HepG2 (cell line): ENCODE results near the gene CTIF. TPM values are rescaled to one million over a fixed set of nuclear protein-coding genes. Genes with fewer than 3 reads are reported as not detected.

Experiments
- ARID2 ChIP-seq: sonication (generic); formaldehyde crosslinking; IDR thresholded peaks from 2 replicates; pipeline ENCODE4 v1.8.1; 2022; ENCODE audit warnings: mild to moderate bottlenecking, missing genetic modification reagents, borderline replicate concordance
- ARNT2 ChIP-seq: sonication (generic); formaldehyde crosslinking; IDR thresholded peaks from 2 replicates; pipeline ENCODE4 v1.8.0; 2022; ENCODE audit warnings: mild to moderate bottlenecking, low read depth, missing genetic modification reagents, moderate library complexity
- KLF16 ChIP-seq, 2 experiments: sonication (generic) in 1 of 2; formaldehyde crosslinking in 1 of 2; IDR thresholded peaks; 2 replicates each; pipeline versions ENCODE4 v1.6.1 to v1.8.0; 2016 to 2023; ENCODE audit warnings: missing genetic modification reagents in 2 of 2, missing compliant biosample characterization in 1 of 2
- MAF1 ChIP-seq: sonication (generic); formaldehyde crosslinking; IDR thresholded peaks from 2 replicates; pipeline ENCODE4 v1.5.0; 2020; ENCODE audit warnings: missing genetic modification reagents, borderline replicate concordance
- MTF2 ChIP-seq: sonication (generic); formaldehyde crosslinking; IDR thresholded peaks from 2 replicates; pipeline ENCODE4 v1.5.0; 2020; ENCODE audit warnings: missing genetic modification reagents, borderline replicate concordance
- NR3C1 ChIP-seq: sonication (generic); formaldehyde crosslinking; IDR thresholded peaks from 2 replicates; pipeline ENCODE4 v1.4.0; 2020; ENCODE audit warnings: missing genetic modification reagents
- RAD21 ChIP-seq: fragments of 450-650 bp; formaldehyde crosslinking; IDR thresholded peaks from 2 replicates; pipeline ENCODE4 v1.5.0; 2020; ENCODE audit warnings: mild to moderate bottlenecking
- REXO4 ChIP-seq: sonication (generic); formaldehyde crosslinking; IDR thresholded peaks from 2 replicates; pipeline ENCODE4 v1.8.0; 2022; ENCODE audit warnings: missing genetic modification reagents, mild to moderate bottlenecking, borderline replicate concordance
- RFX1 ChIP-seq: fragments of 450-650 bp; IDR thresholded peaks from 2 replicates; pipeline ENCODE4 v1.6.1; 2017
- SP4 ChIP-seq: sonication (generic); formaldehyde crosslinking; IDR thresholded peaks from 2 replicates; pipeline ENCODE4 v1.8.1; 2023; ENCODE audit warnings: mild to moderate bottlenecking, missing genetic modification reagents
- THAP11 ChIP-seq: IDR thresholded peaks from 2 replicates; pipeline ENCODE4 v1.6.1; 2016; ENCODE audit warnings: missing biosample characterization, missing genetic modification reagents
- ZNF317 ChIP-seq: sonication (generic); formaldehyde crosslinking; IDR thresholded peaks from 2 replicates; pipeline ENCODE4 v1.5.0; 2020; ENCODE audit warnings: mild to moderate bottlenecking, missing genetic modification reagents
- ZNF337 ChIP-seq: sonication (generic); formaldehyde crosslinking; IDR thresholded peaks from 2 replicates; pipeline ENCODE4 v1.5.1; 2020; ENCODE audit warnings: missing genetic modification reagents, low read depth, mild to moderate bottlenecking, borderline replicate concordance
- ZNF44 ChIP-seq: sonication (generic); formaldehyde crosslinking; IDR thresholded peaks from 2 replicates; pipeline ENCODE4 v1.5.1; 2020; ENCODE audit warnings: mild to moderate bottlenecking, missing genetic modification reagents
- ZNF83 ChIP-seq: sonication (generic); formaldehyde crosslinking; IDR thresholded peaks from 2 replicates; pipeline ENCODE4 v1.4.0; 2020; ENCODE audit warnings: missing genetic modification reagents, mild to moderate bottlenecking, borderline replicate concordance
- polyA plus RNA-seq, 8 experiments: library from polyadenylated mRNA; depleted of rRNA in 3 of 8; stranded (reverse) in 7 of 8; unstranded in 1 of 8; fragments of >200 nt; fragmentation: Illumina TruSeq in 4 of 8; extraction: Trizol in 4 of 8; gene quantifications; 2 replicates each; pipeline versions ENCODE4 v1.2.1 to v1.2.3, GENCODE V29; 2011 to 2016; ENCODE audit warnings: low read depth in 4 of 8, missing spikeins in 1 of 8, mixed read lengths in 1 of 8; ENCODE audit not compliant: insufficient read depth in 1 of 8
- total RNA-seq, 5 experiments: library from RNA; depleted of rRNA; stranded (reverse); fragments of >200 nt; fragmentation: Illumina TruSeq; extraction: Trizol; gene quantifications; 2 replicates each; pipeline ENCODE4 v1.2.3, GENCODE V29; 2016; ENCODE audit warnings: low read depth in 1 of 5
- TF ChIP-seq, protein P1 (sequence below): sonication (generic); formaldehyde crosslinking; IDR thresholded peaks from 2 replicates; pipeline ENCODE4 v1.5.0; 2020; ENCODE audit warnings: missing genetic modification reagents
- TF ChIP-seq, protein P2 (sequence below): sonication (generic); formaldehyde crosslinking; IDR thresholded peaks from 2 replicates; pipeline ENCODE4 v1.5.0; 2020; ENCODE audit warnings: mild to moderate bottlenecking, missing genetic modification reagents, borderline replicate concordance

CTIF gene
- total and polyA plus RNA-seq, 2 of the 13 experiments (the other 11 are each of a cell fraction or from before 2014, with no cell fraction given), result 18.2 to 28.0 TPM

DNA sequence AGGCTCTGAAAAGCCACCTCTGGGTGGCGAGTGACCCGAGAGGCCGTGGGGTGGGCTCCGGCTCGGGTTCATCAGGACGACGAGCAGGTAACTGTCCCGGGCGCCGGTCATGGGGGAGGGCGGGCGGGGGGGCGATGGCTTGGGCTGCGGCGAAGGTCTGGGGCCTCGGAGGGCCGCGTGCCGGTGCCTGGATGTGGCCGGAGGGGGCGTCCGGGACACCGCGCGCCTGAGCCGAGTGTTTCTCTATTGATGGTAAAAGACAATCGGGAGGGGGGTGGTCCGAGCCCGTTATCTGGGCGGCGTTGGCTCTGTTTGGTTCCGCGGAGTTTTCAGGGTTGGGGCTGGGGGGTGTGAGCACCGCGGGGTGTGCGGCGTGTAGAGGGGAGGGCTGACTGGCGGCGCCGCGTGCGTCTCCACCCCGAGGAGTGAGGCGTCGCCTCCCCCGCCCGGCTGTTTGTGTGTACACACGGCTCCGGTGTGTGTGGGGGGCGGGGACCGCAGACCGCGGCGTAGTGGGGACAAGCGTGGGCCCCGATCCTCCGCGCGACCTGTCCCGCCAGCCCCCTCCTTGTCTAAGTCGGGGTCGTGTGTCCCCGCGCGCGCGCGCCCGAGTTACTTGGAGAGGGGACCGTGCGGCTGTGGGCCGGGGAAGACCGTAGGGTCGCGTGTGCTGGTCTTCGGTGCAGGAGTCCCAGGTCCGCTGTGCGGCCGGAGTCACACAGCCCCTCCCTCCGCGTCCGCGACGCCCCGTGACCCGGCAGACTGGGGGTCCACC is 1.6 kb downstream of the CTIF start (continued):
- TF ChIP-seq MAF1 (0 out of 2 replicates have a peak, but pooled peaks have one; percentile 6), REXO4 (CRISPR knock-in tag) (no peak), RFX1 (no peak), ZNF83 (CRISPR knock-in tag) (no peak), SP4 (CRISPR knock-in tag) (peak; percentile 51; the same call in 1 of the 2 replicates), ZNF317 (peak; percentile 63; the same call in 1 of the 2 replicates), RAD21 (CRISPR knock-in tag) (0 out of 2 replicates have a peak, but pooled peaks have one; percentile 5), ZNF44 (no peak), ARID2 (CRISPR knock-in tag) (no peak), MTF2 (CRISPR knock-in tag) (no peak), KLF16 (CRISPR knock-in tag; IDR thresholded peaks at IDR 0.05) (peak in 1 of 2 experiments; percentile 48; a peak in 2 of 4 replicates), ZNF337 (CRISPR knock-in tag) (no peak), NR3C1 (CRISPR knock-in tag) (no peak), THAP11 (CRISPR knock-in tag) (peak; percentile 81), ARNT2 (no peak)
- TF ChIP-seq, protein P1, sequence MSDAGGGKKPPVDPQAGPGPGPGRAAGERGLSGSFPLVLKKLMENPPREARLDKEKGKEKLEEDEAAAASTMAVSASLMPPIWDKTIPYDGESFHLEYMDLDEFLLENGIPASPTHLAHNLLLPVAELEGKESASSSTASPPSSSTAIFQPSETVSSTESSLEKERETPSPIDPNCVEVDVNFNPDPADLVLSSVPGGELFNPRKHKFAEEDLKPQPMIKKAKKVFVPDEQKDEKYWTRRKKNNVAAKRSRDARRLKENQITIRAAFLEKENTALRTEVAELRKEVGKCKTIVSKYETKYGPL (CRISPR knock-in tag), result no peak
- TF ChIP-seq, protein P2, sequence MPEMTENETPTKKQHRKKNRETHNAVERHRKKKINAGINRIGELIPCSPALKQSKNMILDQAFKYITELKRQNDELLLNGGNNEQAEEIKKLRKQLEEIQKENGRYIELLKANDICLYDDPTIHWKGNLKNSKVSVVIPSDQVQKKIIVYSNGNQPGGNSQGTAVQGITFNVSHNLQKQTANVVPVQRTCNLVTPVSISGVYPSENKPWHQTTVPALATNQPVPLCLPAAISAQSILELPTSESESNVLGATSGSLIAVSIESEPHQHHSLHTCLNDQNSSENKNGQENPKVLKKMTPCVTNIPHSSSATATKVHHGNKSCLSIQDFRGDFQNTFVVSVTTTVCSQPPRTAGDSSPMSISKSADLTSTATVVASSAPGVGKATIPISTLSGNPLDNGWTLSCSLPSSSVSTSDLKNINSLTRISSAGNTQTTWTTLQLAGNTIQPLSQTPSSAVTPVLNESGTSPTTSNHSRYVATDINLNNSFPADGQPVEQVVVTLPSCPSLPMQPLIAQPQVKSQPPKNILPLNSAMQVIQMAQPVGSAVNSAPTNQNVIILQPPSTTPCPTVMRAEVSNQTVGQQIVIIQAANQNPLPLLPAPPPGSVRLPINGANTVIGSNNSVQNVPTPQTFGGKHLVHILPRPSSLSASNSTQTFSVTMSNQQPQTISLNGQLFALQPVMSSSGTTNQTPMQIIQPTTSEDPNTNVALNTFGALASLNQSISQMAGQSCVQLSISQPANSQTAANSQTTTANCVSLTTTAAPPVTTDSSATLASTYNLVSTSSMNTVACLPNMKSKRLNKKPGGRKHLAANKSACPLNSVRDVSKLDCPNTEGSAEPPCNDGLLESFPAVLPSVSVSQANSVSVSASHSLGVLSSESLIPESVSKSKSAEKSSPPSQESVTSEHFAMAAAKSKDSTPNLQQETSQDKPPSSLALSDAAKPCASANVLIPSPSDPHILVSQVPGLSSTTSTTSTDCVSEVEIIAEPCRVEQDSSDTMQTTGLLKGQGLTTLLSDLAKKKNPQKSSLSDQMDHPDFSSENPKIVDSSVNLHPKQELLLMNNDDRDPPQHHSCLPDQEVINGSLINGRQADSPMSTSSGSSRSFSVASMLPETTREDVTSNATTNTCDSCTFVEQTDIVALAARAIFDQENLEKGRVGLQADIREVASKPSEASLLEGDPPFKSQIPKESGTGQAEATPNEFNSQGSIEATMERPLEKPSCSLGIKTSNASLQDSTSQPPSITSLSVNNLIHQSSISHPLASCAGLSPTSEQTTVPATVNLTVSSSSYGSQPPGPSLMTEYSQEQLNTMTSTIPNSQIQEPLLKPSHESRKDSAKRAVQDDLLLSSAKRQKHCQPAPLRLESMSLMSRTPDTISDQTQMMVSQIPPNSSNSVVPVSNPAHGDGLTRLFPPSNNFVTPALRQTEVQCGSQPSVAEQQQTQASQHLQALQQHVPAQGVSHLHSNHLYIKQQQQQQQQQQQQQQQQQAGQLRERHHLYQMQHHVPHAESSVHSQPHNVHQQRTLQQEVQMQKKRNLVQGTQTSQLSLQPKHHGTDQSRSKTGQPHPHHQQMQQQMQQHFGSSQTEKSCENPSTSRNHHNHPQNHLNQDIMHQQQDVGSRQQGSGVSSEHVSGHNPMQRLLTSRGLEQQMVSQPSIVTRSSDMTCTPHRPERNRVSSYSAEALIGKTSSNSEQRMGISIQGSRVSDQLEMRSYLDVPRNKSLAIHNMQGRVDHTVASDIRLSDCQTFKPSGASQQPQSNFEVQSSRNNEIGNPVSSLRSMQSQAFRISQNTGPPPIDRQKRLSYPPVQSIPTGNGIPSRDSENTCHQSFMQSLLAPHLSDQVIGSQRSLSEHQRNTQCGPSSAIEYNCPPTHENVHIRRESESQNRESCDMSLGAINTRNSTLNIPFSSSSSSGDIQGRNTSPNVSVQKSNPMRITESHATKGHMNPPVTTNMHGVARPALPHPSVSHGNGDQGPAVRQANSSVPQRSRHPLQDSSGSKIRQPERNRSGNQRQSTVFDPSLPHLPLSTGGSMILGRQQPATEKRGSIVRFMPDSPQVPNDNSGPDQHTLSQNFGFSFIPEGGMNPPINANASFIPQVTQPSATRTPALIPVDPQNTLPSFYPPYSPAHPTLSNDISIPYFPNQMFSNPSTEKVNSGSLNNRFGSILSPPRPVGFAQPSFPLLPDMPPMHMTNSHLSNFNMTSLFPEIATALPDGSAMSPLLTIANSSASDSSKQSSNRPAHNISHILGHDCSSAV (CRISPR knock-in tag), result no peak
